OCI-LY1 (cell line): ENCODE data around the gene FOXC1.

ENCODE experiments used
- CTCF ChIP-seq: fragments of 200-600 bp; sonication (generic), shearing (Covaris generic); IDR thresholded peaks from 2 replicates; pipeline ENCODE4 v1.5.1; 2017; ENCODE audit warnings: mild to moderate bottlenecking, antibody characterized with exemption, low read length, moderate library complexity, mixed read lengths
- EZH2 ChIP-seq: fragments of 200-600 bp; sonication (generic), shearing (Covaris generic); IDR thresholded peaks from 2 replicates; pipeline ENCODE4 v1.8.0; 2017; ENCODE audit warnings: borderline replicate concordance, mixed run types, mild to moderate bottlenecking, antibody characterized with exemption, low read length, moderate library complexity, mixed read lengths

- TF ChIP-seq CTCF (no peak), EZH2 (no peak)
These were observed 20.5 kb upstream of the FOXC1 start for GRCh38 chr6:1589208-1589607.
